Fibroblast of lung (primary cell): ENCODE data around the gene JPH2. TPM values are rescaled to one million over a fixed set of nuclear protein-coding genes. Genes with fewer than 3 reads are reported as not detected.

Source experiments
- DNase-seq, 2 donors: peaks; one replicate each; pipeline versions ENCODE4 v3.0.0 to v3.0.0-alpha.2; 2010; ENCODE audit warnings: low read depth in 2 of 2
- H2AFZ ChIP-seq: 2 replicates; pipeline ENCODE4 v1.5.1; 2012; ENCODE audit warnings: low read length, control low read depth, inconsistent platforms
- H3K27ac ChIP-seq: 2 replicates; pipeline ENCODE4 v1.5.1; 2011; ENCODE audit warnings: low read length, control low read depth; ENCODE audit not compliant: insufficient read depth
- H3K27me3 ChIP-seq: 2 replicates; pipeline ENCODE4 v1.5.1; 2011; ENCODE audit warnings: mild to moderate bottlenecking, low read length; ENCODE audit not compliant: control insufficient read depth, insufficient read depth
- H3K36me3 ChIP-seq: 2 replicates; pipeline ENCODE4 v1.5.1; 2011; ENCODE audit warnings: low read length; ENCODE audit not compliant: control insufficient read depth, insufficient read depth
- H3K4me1 ChIP-seq: 2 replicates; pipeline ENCODE4 v1.5.1; 2011; ENCODE audit warnings: low read length; ENCODE audit not compliant: control insufficient read depth, insufficient read depth; ENCODE audit errors: extremely low read depth
- H3K4me2 ChIP-seq: 2 replicates; pipeline ENCODE4 v1.5.1; 2011; ENCODE audit warnings: low read length, control low read depth; ENCODE audit not compliant: insufficient read depth; ENCODE audit errors: extremely low read depth
- H3K4me3 ChIP-seq, 4 experiments: fragments of 200-600 bp in 1 of 4; sonication (generic) in 1 of 4; replicated peaks in 1 of 4; 2 replicates each; pipeline ENCODE4 v1.5.1; 2011 to 2016; ENCODE audit warnings: low read length in 4 of 4, low read depth in 3 of 4, mild to moderate bottlenecking in 3 of 4, control low read depth in 2 of 4, inconsistent platforms in 1 of 4, mixed read lengths in 1 of 4; ENCODE audit not compliant: insufficient read depth in 1 of 4; ENCODE audit errors: control extremely low read depth in 1 of 4
- H3K79me2 ChIP-seq: 2 replicates; pipeline ENCODE4 v1.5.1; 2012; ENCODE audit warnings: mild to moderate bottlenecking, low read length, inconsistent platforms; ENCODE audit not compliant: control insufficient read depth, insufficient read depth
- H3K9ac ChIP-seq: 2 replicates; pipeline ENCODE4 v1.5.1; 2011; ENCODE audit warnings: mild to moderate bottlenecking, low read length, control low read depth; ENCODE audit not compliant: insufficient read depth
- H3K9me3 ChIP-seq: 2 replicates; pipeline ENCODE4 v1.5.1; 2012; ENCODE audit warnings: low read depth, low read length; ENCODE audit not compliant: control insufficient read depth, insufficient read depth
- H4K20me1 ChIP-seq: 2 replicates; pipeline ENCODE4 v1.5.1; 2011; ENCODE audit warnings: low read length; ENCODE audit not compliant: control insufficient read depth, insufficient read depth; ENCODE audit errors: extremely low read depth
- CTCF ChIP-seq, 2 donors: IDR thresholded peaks in 1 of 2; conservative IDR thresholded peaks in 1 of 2; 1 replicate in 1 of 2; 2 replicates in 1 of 2; pipeline ENCODE4 v1.5.1; 2011 to 2012; ENCODE audit warnings: low read length in 2 of 2, control low read depth in 1 of 2, inconsistent platforms in 1 of 2, low read depth in 1 of 2, mild to moderate bottlenecking in 1 of 2
- EZH2 ChIP-seq: IDR thresholded peaks from 2 replicates; pipeline ENCODE4 v1.5.1; 2012; ENCODE audit warnings: low read length, control low read depth, mild to moderate bottlenecking; ENCODE audit errors: missing control alignments
- polyA plus RNA-seq, 2 donors: library from polyadenylated mRNA; depleted of rRNA in 1 of 2; stranded (reverse) in 1 of 2; unstranded in 1 of 2; fragments of >200 nt; gene quantifications; 2 replicates each; pipeline ENCODE4 v1.2.1, GENCODE V29; 2011 to 2012; ENCODE audit warnings: missing spikeins in 1 of 2
- total RNA-seq: library from RNA; depleted of rRNA; stranded (reverse); fragments of >200 nt; gene quantifications from 2 replicates; pipeline ENCODE4 v1.2.1, GENCODE V29; 2014

Gene JPH2
- total and polyA plus RNA-seq, 2 donors (not counting 1 experiment from before 2014, with no cell fraction given): 0.66 to 4.9 TPM

- Histone ChIP-seq H3K4me3 (no peak overlapping the region), H3K9ac (no peak overlapping the region), H3K36me3 (no peaks in the 10 kb centered on the region), H4K20me1 (no peaks in the 10 kb centered on the region), H3K27ac (no peak overlapping the region), H3K27me3 (no peaks in the 10 kb centered on the region), H2AFZ (no peak overlapping the region), H3K4me2 (no peak overlapping the region), H3K79me2 (no peaks in the 10 kb centered on the region), H3K9me3 (no peaks in the 10 kb centered on the region), H3K4me1 (no peaks in the 10 kb centered on the region)
- TF ChIP-seq EZH2 (no peak), CTCF (conservative IDR thresholded peaks at IDR 0.05 in 1 of 2, IDR thresholded peaks at IDR 0.05 in 1 of 2; ENCODE audit: low read depth in 1 of 2, low read length in 2 of 2) (no peak)
- DNase-seq: no peak
Measured at GRCh38 chr20:44160133-44160532, 26.9 kb downstream of the JPH2 start.

- Histone ChIP-seq H3K27me3 (no peaks in the 10 kb centered on the region), H4K20me1 (no peaks in the 10 kb centered on the region), H3K4me3 (no peak overlapping the region), H3K36me3 (no peaks in the 10 kb centered on the region), H3K79me2 (no peaks in the 10 kb centered on the region), H3K4me2 (no peak overlapping the region), H3K9ac (no peak overlapping the region), H3K27ac (no peak overlapping the region), H3K4me1 (no peaks in the 10 kb centered on the region), H2AFZ (no peak overlapping the region), H3K9me3 (no peaks in the 10 kb centered on the region)
- no peak for DNase-seq
- no peak for TF ChIP-seq CTCF (conservative IDR thresholded peaks at IDR 0.05 in 1 of 2, IDR thresholded peaks at IDR 0.05 in 1 of 2; ENCODE audit: low read depth in 1 of 2, low read length in 2 of 2)
- no peak for TF ChIP-seq EZH2
Measured at GRCh38 chr20:44159711-44160110, 27.3 kb downstream of the JPH2 start.

GRCh38 chr20:44159125-44159524 lies 27.9 kb downstream of the JPH2 start:
- H3K79me2 ChIP-seq: no peaks in the 10 kb centered on the region
- no peak overlapping the region for H2AFZ ChIP-seq
- no peaks in the 10 kb centered on the region for H4K20me1 ChIP-seq
- H3K4me3 ChIP-seq: no peak overlapping the region
- H3K36me3 ChIP-seq: no peaks in the 10 kb centered on the region
- H3K27me3 ChIP-seq: no peaks in the 10 kb centered on the region
- no peak overlapping the region for H3K27ac ChIP-seq
- H3K9me3 ChIP-seq: no peaks in the 10 kb centered on the region
- H3K4me1 ChIP-seq: no peaks in the 10 kb centered on the region
- no peak overlapping the region for H3K4me2 ChIP-seq
- no peak overlapping the region for H3K9ac ChIP-seq
- no peak for DNase-seq
- TF ChIP-seq EZH2 (no peak), CTCF (conservative IDR thresholded peaks at IDR 0.05 in 1 of 2, IDR thresholded peaks at IDR 0.05 in 1 of 2; ENCODE audit: low read depth in 1 of 2, low read length in 2 of 2) (no peak)
